NCI-H69 (cell line): ENCODE data around the gene RASA3.
"Not testable (repeated sequence)": the region's sequence is repeated elsewhere in the genome, so short reads cannot be mapped to it uniquely, and the experiment has no call there.

Experiments used
- DNase-seq: peaks from one replicate; lab custom pipeline; 2025; lab: John Stamatoyannopoulos, UW

The RASA3 gene

DNA sequence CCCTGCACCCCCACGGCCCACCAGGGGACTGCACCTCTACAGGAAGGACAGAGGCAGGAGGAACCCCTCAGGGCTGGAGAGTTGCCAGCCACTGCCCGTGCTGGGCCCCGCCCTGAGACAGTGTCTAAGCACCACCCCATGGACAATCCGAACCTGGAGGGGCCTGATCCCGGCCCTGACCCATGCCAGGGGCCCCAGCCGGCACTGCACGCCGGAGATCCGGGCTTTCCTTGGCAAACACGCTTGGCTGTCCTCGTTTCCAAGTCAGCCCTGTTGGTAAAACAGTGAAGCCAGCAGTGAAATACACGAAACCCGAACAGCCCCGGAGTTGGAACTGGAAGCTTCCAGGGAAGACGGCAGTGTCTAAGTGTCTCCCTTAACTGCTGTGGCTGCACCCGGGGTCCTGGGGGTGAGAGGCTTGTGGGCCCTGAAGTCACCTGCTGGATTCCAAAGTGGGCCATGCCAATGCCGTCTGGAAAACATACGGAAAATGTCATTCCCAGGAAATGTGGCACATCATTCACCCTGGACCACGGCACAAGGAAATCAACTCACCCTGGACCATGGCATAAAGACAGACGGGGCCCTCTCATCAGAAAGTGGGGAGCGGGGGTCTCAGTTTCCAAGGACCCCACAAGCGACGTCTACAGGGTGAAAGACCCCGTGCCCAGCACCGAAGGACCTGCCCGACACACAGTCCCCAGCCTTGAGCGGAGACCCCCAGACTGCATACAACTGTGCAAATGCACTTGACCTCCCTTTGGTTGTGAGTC lies 30.9 kb downstream of the RASA3 start:
- DNase-seq = no peak

DNA sequence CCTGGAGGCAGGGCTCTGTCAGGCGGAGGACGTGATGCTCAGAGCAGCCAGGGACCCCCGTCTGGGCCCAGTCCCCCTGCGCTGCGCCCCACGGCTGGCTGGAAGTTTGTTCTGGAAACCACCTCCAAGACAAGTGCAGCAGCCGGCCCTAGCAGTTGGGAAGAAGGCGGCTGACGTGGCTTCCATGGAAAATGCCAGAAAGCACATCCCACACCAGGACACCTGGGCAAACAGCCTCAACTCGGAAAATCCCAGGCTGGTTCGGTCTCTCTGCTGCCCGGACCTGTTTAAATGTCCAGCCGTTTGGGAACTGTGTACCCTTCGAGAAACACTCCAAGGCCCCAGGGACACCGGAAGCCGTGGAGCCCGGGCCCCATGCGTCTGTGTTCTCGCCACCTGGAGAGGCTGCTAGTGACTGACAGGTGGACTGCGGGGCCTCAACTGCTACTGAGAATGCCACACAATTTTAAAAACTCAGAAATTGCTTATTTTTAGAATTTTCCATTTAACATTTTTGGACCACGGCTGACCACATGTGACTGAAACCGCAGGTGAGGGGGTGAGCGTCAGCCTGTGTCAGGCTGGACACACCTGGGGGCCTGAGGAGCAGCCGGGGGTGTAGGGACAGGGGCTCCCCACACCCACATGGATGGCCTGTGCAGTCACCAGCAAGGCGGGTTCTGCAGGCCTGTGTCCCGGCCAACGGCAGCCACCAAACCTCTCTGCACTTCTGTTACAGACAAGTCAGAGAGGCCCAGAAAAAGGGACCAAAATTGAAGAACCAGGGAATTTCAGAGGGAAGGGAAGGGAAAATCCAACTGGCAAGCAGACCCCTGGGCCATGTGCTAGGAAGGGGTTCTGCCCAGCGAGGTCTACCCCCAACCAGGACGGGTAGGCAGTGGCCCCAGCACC lies 31.7 kb downstream of the RASA3 start:
- DNase-seq = no peak

DNA sequence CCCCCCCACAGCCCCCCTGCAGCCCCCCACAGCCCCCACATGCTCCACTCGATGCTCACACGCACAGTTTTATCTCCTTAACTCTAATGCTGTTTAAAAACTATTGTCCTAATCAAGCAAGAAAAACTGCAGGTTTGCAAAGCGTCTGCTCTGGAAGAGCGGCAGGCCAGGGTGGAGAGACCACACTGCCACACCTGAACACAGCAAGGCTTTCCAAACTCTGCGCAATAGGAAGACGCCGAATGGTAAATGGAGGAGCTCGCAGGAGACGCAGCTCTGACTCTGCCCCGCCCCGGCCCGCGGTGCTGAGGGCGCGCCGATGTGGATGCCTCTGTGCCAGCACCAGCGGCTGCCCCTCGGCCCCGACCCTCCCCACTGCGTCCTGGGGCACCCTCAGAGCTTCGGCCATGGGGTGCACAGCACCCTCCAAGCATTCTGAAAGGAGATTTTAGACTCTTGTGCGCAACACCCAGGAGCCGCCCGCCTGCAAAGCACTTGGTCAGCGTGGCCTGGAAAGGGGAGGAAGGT lies 32.4 kb downstream of the RASA3 start:
- peak; percentile 84 for DNase-seq

DNA sequence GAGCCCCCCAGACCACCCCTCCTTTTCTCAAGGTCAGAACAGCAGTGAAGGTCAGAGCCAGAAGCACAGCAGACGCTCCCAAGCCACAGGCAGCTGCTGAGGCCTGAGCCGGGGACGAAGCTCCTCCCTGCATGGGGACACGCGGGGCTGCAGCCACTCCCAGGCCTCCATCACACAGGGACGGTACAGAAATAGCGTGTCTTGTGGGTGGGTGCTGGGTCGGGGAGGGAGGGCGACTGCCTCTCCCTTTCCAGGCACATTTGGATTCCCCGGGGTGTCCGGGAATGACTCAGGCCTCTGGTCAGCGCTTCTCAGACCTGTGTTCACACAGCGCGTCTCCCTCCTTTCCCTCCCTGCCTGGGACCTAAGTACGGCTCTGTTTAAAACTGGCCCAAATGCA lies 33.2 kb downstream of the RASA3 start:
- peak; percentile 84 for DNase-seq

DNA sequence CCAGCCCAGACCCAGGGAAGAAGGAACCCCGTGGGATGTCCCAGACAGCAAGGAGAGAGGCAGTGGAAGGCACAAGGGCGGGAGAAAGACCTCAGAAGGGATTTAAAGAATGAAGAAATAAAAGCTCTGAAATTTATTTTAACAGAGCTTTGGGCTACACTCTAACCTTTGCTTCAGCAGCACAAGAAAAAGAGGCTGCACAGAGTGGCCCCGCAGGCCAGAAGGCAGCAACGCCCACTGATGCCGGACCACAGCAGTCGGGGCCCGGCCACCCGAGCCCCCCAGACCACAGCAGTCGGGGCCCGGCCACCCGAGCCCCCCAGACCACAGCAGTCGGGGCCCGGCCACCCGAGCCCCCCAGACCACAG lies 33.8 kb downstream of the RASA3 start:
- not testable (repeated sequence) for DNase-seq

DNA sequence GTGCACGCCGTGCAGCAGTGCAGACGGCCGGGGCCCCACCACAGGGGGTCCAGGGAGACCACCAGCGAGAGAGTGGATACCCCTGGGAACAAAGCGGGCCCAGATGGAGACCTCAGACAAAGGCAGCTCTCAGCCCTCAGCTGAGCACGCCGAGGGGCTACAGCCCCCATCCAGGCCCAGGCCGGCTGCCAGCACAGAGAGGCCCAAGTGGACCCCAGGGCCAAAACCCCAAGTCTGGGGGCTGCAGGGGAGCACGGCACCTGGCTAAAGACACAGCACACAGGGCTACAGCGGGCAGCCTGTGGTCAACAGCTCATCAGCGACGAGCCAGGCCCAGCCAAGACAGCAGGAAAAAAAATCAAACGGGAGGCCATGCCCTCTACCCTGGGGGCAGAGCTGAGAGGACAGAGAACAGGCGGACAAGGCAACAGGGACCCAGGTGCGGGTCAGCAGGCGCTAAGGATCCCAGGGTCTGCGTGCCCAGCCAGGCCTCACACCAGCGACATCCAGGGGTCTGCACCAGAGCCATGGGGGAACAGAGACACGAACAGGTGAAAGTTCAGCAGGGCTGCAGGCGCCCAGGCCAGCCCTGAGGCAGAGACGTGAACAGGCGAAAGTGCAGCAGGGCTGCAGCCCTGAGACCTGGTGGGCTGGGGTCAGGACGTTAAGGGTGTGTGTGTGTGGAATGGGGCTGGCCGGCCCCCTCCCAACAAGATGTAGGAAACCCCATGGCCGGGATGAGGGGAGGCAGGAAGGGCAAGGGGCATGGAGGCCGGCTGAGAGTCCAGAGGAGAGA lies 34.3 kb downstream of the RASA3 start:
- DNase-seq = no peak

DNA sequence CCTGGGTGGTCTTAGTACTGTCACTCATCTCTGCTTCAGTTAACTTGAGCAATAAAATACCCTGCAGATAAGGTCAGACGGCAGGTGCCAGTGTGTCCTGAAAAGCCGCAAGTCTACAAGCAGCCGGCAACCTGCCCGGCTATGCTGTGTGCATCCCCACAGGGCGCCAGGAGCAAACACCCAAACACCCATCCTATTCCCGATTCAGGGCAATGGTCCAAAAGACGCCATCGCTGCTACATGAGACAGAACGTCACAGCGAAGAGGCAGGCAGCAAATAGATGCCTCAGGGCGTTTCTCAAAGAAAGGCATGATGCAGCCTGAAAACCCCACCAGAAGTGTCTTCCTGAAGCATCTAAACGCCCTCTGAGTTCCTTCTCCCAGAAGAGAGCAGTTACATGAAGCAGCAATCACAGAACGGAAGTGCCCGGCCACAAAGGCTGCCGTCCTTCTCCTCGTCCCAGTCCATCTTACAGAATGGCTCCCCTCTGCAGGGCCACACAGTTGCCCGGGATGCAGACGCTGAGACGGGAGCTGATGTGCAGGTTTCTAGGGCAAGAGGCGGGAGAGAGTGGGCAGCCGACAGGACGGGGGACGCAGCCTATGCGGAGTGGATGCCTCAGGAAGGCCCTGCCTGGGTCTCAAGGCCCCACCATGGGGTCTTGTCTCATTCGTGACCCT lies 35.1 kb downstream of the RASA3 start:
- DNase-seq = peak; percentile 80

DNA sequence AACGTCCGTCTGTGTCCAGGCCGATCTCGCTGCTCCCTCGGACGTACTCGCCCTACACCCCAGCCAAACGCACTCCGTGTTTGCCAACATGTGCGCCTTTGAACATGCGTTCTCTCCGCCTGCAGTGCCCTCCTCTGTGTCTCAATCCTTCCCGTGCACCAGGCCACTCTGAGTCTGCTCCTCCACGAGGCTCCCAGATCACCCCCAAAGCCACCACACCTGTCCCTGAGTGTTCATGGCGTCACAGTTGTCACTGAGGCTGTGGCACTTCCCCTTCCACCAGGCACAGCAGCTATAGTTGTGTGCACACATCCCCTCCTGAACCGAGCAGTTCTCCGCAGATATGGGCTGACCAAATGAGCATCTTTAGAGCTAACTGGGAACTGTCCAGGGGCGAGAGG lies 35.6 kb downstream of the RASA3 start:
- DNase-seq = no peak

DNA sequence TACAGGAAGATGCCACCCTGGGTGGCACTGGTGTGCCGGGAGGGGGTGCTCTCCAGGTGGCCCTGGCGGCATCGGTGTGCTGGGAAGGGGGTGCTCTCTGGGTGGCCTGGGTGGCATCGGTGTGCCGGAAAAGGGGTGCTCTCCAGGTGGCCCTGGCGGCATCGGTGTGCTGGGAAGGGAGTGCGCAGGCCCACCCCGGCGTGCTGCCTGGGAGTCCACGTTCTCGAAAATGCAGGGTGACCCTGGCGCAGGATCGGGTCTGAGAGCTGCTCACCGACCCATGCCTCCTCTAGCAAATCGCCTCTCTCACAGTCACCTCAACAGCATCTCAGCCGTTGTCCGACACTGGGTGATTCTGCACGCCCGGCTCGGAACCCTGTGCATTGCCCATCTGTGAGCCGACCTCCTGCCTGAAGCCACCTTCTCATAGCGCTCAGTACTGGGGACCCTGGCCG lies 36.4 kb downstream of the RASA3 start:
- no peak for DNase-seq

DNA sequence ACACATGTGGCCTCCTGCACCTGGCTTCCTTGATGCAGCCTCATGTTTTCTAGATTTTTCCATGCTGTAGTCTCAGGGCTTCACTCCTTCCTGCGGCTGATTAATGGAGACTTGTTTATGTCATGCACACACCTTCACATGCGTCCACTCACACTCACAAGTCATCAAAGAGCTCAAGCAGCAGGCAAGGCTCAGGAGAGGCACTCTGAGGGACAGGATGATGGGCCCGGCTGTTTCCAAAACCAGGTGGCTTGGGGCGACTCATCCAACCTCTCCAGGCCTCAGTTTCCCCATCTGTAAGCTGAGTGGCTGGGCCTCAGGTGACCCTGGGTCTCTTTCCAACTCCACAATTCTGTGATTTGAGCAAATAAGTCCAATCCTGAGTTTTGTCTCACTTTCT lies 36.9 kb downstream of the RASA3 start:
- DNase-seq = no peak

DNA sequence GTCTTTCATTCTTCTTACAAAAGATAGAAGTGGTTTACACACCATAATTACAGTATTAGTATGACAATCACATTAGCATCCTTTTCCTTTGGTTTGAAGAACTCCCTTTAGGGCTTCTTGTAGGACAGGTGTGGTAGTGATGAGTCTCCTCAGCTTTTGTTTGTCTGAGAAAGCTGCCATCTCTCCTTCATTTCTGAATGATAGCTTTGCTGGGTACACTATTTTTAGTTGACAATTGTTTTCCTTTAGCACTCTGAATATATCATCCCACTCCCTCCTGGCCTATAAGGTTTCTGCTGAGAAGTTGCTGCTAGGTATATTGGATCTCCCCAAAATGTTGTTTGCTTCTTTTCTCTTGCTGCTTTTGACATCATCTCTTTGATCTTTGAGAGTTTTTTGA lies 39.3 kb downstream of the RASA3 start:
- DNase-seq = no peak

DNA sequence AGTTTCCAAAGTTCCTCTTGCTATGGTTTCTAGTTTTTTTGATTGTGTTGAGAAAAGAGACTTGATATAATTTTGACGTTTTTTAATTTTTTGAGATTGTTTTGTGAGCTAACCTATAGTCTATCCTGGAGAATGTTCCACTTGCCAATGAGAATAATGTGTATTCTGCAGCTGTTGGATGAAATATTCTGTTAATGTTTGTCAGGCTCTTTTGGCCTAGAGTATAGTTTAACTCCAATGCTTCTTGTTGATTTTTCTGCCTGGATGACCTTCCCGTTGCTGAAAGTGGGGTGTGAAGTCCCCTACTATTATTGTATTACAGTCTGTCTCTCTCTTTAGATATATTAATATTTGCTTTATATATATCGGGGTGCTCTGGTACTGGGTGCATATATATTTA lies 40.0 kb downstream of the RASA3 start:
- no peak for DNase-seq

DNA sequence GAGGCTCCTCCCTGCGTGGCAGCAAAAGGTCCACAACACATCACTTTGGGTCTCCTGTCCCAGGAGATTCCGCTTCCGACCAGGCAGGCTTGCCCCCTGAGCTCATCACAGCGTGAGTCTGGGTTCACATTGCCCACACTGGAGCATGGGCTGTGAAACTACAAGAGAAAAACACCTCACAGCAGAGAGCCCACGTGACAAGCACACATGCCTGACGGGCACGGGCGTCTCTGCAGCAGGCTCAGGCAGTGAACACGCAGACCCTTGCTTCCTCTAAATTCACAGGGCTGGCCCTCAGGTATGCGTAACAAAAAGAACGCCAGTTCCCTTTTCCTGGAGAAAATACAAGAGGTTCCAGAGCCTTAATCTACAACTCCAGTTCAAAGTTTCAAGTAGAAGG lies 41.9 kb downstream of the RASA3 start:
- no peak for DNase-seq

DNA sequence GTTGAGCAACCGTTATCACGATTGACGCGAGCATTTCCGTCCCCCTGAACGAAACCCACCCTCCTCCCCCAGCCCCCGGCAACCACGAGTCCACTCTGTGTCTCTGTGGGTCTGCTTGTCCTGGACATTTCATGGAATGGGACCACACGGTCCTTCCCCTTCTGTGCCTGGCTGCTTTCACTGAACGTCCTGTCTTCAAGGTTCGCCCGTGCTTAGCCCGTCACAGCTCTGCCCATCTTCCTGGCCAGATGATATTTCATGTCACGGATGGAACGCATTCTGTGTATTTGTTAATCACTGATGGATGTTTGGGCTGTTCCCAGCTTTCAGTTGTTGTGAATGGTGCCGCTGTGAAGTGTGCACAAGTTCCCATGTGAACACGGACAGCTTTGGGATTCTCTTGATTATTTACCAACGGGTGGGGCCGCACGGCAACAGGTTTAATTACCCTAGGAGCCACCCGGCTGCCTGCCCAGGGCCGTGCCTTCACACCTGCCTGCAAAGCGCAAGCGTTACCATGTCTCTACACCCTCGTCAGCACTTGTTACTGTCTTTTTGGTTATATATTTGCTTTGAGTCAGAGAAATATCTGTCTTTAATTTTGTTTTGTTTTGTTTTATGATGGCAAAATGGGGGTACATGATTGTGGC lies 42.5 kb downstream of the RASA3 start:
- peak; percentile 31 for DNase-seq

DNA sequence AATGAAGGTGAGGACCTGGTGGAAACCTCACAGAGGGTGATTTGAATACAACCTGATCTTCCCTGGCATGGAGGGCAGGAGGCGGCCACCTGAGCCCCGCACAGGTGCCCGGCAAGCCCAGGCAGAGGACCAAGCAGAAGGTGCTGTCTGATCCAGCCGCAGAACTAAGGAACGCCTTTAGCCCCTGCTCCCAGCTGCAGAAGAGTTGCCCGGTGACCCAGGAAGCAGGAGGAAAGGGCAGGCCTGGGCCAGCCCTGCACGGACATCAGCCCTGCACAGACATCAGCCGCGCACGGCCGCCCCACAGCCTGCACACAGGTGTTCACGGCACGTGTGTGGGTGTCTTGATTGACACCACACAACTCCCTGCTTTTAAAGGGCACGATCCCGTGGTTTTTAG lies 43.1 kb downstream of the RASA3 start:
- DNase-seq = no peak

DNA sequence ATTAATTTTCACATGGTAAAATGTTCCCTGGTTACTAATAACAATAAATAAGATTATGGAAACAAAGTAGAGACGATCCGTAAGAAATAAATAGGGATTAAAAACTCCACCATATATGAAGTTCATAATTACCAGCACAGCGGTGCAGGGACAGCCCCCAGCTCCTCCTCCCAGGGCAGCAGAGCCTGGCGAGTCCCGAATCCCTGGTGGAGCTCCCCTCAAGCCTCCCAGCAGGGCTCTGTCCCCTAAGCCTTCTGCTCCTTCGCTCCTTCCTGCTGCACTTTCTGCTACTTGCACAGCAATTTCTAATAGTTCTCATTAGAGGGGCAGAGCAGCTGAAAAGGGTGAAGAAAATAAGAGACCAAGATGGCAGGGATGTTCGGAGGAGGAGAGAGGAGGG lies 43.6 kb downstream of the RASA3 start:
- DNase-seq = no peak

DNA sequence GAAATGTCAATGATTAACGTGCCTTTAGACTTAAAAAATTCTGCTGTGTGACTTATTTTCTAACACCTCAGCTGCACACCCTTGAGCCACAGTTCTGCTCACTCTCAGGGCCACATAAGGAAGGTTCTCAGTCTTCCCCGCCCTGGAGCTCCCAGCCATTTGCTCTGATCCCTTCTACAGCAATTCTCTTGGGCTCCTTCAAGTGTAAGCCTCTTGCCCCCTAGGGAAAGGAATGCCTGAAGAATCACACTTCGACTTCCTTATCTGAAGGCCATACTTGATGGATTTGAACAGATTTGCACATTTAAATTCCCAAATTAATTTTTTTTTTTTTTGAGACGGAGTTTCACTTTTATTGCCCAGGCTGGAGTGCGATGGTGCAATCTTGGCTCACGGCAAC lies 44.2 kb downstream of the RASA3 start:
- DNase-seq = no peak

DNA sequence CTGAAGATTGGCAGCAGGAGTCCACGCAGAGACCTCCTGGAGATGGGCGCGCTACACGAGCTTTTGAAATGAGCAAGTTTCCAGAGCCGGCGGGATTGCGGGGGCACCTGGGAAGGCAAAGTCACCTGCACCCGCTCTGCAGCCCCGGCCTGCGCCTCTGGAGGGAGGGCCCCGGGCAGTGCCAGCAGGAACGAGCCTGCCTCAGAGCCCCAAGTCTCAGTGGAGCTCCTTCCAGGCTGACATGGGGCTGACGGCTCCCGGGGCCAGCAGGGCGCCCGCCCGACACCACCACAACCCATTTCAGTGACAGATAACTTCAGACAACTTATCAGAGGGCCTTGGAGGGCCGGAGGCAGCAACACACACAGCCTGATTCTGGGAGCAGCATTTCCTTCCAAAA lies 45.0 kb downstream of the RASA3 start:
- DNase-seq = no peak

DNA sequence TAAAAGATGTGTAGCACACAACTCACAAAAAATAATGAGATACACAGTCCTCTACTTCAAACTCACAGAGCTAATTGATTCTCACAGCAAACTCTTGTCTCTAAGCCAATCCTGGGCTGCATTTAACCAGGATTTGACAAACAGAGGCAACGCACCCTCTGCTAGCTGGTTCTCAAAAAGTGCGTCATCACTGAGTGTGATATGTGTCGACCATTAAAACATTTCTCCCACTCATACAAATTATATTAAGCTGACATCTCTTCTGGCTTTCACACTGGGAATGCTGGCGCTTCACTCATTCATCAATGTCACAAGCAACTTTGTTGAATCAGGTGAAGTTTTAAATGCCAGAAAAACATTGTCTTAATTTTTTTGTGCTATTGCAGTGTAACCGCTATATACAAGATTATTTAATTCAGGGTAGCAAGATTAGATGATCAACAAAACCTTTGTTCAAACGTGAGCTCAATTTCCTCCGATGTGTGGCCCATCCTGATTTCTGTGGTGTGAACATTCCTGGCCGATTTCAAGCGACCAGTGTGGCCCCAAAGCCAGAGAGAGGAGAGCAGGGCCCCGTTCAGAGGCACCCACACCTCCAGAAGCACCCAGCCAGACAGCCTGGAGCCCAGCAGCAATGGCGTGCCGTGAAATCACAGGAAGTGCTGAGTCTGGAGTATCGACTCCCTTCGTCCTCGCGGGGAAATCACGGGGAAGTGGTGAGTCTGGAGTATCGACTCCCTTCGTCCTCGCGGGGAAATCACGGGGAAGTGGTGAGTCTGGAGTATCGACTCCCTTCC lies 49.4 kb downstream of the RASA3 start:
- DNase-seq = no peak
